CD4-positive, alpha-beta T cell treated with Interleukin-21 for 1 hour (primary cell): ENCODE data around the gene HDAC8.
"Not testable (repeated sequence)": the region's sequence is repeated elsewhere in the genome, so short reads cannot be mapped to it uniquely, and the experiment has no call there.

Experiments used
- DNase-seq: peaks from one replicate; pipeline ENCODE4 v3.0.0-alpha.2; 2020

The HDAC8 gene

DNA sequence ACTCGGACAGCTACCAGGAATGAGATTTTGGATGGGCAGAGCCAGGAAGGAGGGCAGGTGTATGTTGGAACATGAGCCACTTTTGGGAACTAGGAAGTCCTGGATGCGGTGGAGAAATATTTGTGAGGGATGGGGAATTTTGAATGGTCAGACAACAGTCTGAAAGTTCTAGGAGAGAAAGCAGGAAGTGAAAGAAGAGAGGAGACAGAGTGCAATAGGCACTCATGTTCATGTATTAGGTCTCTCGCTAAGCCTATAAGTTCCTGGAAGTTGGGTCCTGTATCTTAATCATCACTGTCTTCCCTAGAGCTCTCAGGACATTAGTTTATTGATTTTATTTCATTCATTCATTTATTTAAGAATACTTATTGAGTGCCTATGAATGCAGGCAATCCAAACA is 201.2 kb downstream of the HDAC8 start:
- no peak for DNase-seq

DNA sequence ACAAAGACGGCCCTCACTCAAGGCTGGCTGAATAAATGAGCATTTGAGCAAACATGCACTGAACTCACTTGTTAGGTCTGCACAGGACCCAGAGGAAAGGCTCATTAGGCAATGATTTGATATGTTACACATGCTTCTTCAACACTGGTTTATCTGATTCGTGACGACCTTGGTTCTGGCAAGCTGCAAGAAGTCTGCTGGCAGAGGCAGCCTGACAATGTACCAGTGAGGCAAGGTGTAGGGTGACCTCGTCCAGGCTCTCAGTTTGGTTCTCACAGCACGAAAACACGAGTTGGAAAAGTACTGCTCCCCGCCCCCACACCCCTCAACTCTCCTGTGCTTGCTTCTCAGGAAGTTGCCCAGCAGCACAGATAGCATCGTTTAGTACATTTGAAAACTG is 203.8 kb downstream of the HDAC8 start:
- no peak for DNase-seq

DNA sequence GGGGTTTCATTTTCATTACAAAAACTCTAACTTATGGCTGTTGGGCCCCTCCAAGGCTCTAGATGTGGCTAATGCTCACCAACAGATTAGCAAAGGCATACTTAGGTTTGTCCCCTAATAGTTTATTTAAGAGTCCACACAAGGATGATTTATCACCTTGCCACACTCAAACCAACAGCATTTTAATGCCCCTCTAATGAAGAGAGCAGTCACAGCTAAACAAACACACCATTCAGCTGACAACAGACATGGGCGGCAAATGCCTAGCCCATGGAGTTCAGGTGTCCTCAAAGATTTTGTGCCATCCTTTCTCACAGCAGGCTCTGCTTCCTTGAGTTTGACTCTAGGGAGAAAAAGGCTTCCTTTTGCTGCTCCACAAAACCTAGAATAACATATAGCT is 205.1 kb downstream of the HDAC8 start:
- no peak for DNase-seq

DNA sequence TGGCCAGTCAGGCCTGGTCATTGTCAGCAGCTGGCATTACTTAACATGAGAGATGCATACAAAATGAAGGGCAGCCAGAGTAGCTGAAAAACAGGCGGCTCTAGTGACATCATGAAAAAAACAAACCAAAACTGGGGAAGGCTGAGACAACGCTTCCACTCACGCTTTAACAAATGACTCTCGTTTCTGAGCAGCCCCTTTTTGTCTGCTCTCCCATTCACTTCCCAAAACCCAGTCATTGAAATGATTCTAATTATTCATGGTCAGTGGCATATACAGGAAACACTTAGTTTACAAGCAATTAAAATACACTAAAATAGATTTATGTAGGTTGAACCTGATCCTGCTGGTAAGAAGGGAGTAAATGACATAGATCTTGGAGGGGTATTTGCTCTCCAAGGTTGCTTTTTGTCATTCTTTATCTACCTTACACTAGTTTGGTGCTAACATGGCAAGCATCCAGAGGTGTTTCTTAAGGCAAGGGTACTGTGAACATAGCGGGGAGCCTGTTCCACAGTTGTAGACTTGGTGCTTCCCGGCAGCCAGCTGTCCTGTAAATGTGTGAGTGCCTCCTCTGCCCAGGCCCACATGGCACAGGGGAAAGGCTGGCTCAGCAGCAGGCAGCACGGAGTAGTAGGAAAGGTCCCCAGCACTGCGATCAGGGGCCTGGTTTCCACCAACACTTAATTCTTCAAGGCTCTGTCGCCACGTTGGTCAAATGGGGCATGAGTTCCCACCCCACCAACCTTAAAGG is 205.8 kb downstream of the HDAC8 start:
- DNase-seq, result no peak

DNA sequence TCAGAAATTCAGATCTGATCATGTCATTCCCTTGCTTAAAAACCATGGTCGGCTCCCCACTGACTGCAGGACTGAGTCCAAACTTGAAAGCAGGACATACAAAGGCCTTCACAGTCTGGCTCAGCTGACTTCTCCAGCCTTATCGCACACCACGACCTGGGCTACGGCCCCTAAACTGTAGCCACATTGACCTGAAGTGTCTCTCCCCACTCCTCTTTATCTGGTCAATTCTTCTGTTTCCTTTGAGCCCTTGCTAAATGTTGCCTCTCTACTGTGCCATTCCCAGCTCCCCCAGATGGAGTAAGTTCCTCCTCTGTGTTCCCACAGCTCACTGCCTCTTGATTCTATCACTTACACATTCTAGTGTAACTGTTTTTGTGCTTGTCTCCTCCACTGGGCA is 206.5 kb downstream of the HDAC8 start:
- DNase-seq, result no peak

DNA sequence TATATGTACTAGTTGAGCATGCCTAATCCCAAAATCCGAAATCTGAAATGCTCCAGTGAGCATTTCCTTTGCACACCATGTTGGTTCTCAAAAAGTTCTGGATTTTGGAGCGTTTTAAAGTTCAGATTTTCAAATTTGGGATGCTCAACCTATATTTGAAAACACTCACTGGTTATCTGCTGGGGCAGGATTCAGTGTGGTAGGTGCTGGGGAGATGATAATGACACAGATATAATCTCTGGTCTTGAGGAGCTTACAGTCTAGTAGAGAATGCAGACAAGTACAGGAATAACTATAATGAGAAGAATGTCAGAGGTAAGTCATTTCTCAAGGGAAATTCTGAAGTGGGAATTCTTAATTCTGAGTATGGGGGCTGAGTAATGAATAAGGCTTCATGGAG is 207.5 kb downstream of the HDAC8 start:
- no peak for DNase-seq

DNA sequence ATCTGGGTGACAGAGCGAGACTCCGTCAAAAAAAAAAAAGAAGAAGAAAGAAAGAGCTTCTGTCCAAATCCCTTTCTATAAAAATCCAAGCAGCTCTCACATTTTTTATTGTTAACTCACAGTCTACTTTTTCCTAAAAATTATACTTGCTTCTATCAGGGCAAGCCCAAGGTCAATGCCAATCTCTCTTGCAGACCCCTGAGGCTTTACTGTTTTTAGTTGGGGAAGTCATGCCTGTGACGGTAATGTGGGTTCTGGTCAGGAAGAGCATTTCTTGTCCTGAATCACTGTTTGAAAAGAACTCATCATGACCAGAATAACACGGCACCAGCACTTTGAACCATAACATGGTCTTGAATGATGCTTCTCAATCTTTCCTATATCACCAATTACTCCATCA is 212.3 kb downstream of the HDAC8 start:
- no peak for DNase-seq

DNA sequence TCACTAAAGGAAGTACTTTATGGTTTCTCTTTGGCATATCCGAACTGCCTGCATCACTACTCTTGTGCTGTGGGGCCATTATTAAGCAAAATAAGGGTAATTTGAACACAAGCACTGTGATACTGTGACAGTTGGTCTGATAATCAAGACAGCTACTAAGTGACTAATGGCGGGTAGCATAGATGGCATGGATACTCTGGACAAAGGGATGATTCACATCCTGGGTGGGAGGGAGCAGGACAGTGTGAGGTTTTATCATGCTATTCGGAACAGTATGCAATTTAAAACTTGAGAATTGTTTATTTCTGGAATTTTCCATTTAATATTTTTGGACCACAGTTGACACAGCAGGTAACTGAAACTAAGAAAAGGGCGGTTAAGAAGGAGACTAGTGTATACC is 214.3 kb downstream of the HDAC8 start:
- DNase-seq, result no peak

DNA sequence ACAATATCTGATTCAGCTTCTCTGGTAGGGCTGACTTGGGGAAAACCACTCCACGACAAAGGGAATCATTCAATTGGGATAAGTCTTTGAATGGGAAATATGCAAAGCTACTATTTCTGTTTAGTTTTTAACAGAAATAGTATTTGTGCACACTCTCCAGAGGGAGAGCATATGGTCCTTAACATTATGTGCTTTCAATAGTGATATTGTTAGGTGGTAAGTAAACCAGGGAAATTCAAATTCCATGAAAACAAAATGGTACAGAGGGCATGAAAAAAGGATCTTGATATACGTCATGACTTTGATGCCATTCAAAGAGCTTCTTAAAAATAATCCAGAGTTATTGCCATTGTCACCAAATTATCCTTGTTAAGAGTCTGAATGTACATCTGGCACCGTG is 219.9 kb downstream of the HDAC8 start:
- no peak for DNase-seq

DNA sequence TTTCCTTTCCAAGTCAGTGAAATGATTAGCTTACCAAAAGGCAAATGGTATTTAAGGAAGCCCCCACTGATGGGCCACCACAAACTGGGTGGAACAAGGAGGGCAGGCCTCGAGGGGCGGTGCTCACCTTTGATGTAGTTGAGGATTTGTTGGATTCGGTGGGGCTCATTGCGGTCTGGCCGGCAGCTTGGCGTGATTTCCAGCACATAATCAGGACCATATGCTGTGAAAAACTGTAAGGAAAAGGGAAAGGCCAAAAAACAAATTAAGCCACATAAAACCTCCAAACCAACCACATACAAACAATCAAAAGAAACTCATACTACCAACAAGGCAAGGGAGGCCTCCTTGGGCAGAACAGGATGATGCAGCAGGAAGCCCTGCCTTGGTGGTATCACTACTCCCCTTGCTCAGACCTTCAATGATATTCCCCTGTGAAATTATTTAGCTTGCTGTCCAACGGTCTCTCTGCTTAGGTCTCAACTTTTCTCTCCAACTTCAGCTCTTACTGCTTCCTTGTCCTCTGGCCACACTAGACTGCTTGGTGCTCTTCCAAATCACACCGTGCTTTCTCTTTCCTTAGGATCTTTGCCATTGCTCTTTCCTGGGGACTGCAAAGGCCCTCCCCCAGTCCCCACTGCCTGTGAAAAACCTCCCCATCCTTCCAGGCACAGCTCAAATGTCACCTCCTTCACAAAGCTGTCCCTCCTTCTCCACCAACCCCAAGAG is 220.9 kb downstream of the HDAC8 start:
- DNase-seq, result no peak

DNA sequence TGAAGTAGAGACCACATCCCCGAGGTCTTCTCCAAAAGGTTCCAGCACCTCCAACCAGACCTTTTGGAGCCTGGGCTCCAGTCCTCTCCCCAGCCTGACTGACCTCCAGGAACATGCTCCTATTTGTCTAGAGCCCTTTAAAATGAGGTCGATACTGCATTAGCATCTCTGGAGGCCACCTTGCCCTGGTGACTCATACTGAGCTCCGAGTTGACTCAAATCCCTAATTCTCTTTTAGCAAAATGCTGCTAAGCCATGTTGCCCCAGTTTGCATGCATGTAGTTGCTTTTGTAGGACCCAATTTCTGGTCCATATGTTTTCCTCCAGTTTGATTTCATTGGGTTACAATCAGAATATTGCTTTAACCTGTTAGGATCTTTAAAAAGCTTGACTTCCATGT is 223.5 kb downstream of the HDAC8 start:
- DNase-seq, result no peak

DNA sequence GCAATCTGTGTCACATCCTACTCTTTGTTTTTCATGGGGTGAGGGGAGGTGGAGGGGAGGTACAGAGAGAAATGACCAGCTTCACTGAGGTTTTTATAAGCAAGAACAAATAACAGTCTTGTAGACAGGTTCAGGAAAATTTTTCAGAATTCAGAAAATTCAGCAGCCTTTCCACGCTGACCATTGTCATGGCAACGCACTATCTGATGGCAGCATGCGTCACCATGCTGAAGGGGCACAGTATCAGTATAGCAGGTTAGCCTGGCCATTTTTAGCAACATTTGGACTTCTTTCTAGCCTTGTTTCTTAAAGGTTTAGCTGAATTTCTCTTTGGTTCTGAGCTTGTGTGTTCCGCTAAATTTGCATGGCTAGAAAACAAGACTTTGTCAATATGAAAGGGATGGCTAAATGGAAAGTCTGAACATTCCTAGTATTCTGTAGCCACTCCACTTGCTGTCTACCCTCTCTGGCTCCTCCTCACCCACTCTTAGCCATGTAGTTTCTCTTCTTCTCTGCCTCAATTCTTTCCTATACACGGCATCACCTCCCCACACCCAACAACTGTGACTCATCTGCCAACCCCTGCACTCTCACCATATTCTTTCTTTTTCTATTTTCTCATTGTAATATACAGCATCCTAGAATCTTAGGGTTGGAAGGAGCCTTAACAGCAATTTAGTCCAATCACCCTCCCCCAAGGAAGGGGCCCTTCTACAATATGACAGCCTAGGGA is 224.2 kb downstream of the HDAC8 start:
- no peak for DNase-seq

DNA sequence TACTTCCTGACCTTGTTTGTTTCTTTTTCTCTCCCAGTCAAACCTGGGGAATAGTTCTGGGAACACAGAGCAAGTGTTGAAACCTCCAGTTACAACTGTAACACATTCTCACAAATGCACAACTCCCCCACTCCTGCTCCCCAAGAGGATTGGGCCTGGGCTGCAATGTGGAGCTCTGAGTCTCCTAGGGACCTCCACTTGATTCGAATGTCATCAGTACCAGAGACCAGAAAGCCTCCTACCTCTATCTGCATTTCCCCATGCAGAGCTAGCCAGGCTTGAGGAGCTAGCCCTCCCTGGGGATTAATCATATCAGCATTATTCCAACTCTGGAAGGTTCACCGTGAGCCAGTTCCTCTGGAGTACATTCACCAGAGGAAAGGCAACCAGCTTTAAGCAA is 225.3 kb downstream of the HDAC8 start:
- DNase-seq, result no peak

DNA sequence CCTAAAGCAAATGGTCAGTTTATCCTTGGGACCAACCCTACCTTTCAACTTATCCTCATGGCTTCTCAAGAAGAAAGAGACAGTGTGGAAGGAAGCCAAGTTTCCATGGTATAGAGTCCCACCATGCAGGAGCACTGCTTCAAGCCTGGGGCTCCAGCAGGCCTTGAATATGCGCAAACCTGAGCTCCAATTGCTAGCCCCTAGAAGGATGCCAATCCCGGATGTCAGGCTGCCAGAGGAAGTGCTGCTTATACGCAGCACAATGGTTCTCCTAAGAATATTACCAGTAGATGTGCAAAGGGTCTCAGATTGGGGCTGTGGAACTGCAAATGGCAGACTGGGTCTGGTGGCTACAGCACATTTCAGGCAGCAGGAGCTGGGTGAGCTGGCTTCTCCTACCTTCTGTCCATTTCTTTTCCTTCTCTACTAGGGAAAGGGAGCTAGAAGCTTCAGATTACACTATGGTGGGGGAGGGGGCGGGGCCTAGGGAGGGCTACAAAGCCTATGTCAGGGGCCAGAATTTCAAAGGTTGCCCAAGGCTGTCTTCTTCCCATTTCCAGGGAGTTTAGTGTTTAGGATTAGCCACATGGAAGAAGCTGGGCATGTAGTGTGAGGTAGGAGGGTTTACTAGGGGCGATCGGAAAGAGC is 226.2 kb downstream of the HDAC8 start:
- no peak for DNase-seq

DNA sequence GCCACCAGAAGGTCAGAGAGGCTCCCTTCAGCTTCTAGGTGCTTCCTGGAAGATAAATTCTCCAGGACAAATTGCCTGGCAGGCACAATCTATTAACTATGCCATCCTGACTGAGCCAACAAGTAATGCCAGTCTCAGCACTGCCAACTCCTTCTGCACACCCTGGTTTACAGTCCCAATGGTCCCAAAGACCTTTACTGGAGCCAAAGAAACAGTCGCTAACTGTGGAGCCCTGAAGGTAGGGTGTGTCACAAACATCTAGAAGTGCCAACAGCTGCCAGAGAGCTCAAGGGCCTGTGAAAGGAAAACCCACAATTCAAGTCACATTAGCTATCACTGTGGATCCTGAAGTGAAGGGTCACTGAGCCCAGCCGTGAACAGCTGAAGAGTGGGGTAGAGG is 232.0 kb downstream of the HDAC8 start:
- DNase-seq, result no peak

DNA sequence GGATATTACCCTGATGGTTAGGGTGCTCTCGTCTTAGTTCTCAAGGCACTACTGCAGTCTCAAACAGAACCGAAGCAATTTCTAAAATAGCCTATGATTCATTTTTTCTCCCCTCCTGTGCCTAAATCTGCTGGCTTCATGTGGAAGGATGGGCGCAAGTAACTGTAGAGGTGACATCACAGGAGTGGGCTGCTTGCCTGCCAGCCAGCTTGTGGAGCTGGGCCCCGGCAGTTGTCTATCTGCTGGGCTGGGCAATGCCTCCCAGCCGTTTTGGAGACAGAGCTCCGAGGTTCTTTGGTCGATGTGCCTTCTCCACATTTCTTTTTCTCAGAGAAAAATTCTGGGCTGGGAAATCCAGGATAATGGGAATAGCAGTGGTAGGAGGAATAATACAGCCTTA is 232.6 kb downstream of the HDAC8 start:
- no peak for DNase-seq

DNA sequence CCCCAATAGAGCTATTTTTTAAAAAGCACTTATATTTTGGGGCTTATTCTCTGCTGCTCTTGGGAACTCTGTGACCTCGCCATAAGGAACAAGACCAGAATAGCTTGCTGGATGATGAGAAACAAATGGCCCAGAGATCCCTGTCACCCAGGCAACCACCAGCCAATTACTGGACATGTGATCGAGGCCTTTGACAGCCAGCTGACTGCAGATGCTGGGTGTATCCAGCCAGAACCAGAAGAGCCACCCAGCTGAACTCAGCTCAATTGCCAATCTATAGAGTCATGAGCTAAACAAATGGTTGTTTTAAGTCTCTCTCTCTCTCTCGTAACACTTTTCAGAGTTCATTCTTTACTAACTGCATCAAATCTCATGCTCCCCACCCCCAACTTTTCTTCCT is 242.5 kb downstream of the HDAC8 start:
- DNase-seq, result no peak

DNA sequence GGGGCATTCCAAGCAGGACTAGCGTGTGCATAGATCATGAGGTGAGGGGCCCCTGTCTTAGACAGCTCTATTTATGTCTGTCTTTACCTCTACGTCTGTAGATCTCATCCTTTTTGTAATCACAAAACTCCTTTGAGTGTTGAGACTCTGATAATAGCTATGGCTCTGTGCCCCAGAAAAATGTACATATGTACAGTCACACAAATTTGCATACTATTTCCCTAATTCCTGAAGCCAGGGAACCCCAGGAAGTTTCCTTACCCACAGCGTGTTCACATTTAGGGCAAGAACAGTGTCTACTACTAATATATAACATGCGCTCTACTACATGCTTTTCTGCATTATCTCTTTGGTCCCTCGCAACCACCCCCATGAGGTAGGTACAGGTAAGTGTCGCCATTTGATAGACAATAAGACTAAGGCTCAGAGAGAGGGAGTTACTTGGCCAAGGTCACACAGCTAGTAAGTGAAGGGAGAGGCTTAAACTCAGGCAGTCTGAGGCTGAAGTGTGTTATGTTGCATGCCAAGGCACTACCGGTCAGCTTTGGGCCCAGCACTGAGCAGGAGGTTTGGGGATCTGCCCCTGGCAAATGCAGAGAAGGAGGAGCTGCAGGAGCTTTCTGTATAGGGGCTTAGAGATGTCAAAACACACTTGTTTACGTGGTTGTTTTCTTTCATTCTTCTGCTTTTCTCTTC is 245.9 kb downstream of the HDAC8 start:
- no peak for DNase-seq

DNA sequence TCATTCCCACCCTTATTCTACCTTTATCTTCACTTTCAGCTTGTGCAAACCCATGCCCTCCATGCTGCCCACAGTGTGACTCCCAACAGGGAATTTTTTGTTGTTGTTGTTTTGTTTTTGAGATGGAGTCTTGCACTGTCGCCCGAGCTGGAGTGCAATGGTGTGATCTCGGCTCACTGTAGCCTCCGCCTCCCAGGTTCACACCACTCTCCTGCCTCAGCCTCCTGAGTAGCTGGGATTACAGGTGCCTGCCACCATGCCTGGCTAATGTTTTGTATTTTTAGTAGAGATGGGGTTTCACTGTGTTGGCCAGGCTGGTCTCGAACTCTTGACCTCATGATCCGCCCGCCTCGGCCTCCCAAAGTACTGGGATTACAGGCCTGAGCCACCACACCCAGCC is 253.0 kb downstream of the HDAC8 start:
- not testable (repeated sequence) for DNase-seq

DNA sequence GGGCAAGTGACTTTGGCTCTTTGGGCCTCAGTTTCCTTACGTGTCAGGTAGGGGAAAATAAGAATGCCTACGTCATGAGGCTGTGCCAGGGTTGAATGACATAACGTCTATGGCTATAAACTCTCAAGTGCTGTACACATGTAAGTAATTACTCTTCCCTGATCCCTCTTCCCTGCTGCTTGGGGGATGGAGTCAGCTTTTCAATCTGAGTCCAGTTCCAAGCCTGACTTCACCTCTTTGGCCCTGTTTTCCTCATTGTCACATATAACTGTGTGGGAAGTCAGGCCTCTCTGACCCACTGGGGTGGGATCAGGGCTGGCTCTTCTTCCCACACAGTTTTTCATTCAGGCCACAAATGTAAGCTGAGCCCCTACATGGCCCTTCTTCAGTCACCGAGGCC is 255.5 kb downstream of the HDAC8 start:
- no peak for DNase-seq

DNA sequence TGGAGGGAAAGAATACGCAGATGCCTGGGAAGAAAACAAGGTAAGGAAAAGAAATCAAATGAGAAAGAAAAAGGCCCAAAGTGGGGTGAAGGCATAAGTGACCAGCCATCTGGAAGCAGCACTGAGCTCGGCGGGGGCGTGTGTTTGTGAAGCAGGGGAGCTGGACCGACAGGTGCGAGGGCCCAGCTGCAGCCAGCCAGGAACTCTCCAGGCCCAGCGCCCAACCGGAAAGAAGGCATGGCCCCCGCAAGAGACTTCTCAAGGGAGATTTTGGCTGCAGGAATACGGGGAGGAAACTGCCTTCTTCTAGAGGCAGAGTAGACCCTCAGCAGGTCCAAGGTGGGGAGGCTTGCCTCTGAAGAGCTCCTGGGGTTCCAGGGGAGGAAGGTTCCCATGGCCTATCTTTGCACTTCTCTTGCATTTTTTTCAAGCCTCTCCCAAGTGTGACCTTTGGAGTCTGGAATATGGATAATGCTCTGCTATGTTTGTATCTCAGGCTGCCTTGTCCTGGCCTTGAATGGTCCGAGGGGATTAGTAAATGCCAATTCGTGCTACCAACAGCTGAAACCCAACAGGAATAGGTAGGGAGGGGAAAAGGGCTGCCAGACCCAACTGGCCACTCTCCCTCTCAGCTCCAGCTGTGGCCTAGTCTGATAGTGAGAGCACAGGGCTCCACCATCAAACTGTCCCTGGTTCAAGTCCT is 256.1 kb downstream of the HDAC8 start:
- no peak for DNase-seq

DNA sequence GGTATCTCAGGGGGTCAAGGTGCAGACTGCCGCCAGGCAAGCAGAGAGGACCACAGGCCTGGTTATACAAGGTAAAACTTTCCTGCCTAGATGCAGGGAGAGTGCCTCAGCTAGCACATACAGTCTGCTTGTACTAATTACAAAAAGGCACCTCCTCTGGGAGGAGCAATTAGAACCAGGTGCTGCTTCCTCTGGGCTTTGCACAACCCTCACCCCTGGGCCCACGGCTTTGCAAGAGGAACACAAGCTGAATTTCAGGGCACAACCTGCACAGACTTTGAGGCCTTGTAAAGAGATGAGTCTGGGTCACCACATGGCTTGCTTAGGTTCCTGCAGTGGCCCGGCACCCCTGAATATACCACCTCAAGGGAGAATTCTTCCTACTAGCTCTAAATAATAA is 257.8 kb downstream of the HDAC8 start:
- no peak for DNase-seq
